Activated effector memory CD4-positive, alpha-beta T cell treated with Interleukin-2 at 50 U/mL for 16 hours (primary cell): ENCODE data around the gene CPEB4.

ENCODE experiments used
- DNase-seq: peaks from one replicate; pipeline ENCODE4 v3.0.0-alpha.2; 2020

Gene CPEB4

GRCh38 chr5:173988554-173989431 is 100.6 kb downstream of the CPEB4 start, which contains the start of gene C5orf47:
Gene C5orf47 (plus strand): TSS chr5:173989170. CDS start chr5:173989264, 94 bp downstream.
- no peak for DNase-seq

GRCh38 chr5:173989432-173990082 is 101.4 kb downstream of the CPEB4 start:
- no peak for DNase-seq

GRCh38 chr5:173997331-173997730 is 109.2 kb downstream of the CPEB4 start:
- DNase-seq = no peak

- DNase-seq = no peak
These were observed 110.4 kb downstream of the CPEB4 start for GRCh38 chr5:173998531-173998930.

GRCh38 chr5:174000076-174000475 is 111.9 kb downstream of the CPEB4 start:
- no peak for DNase-seq

GRCh38 chr5:174003795-174004194 is 115.6 kb downstream of the CPEB4 start:
- DNase-seq = no peak

- DNase-seq = no peak
These were observed 120.8 kb downstream of the CPEB4 start for GRCh38 chr5:174008922-174009321.

GRCh38 chr5:174010365-174010764 is 122.2 kb downstream of the CPEB4 start:
- DNase-seq = no peak

GRCh38 chr5:174011441-174011840 is 123.3 kb downstream of the CPEB4 start:
- no peak for DNase-seq
